ENCODE measurements around the gene TMEM141.

The TMEM141 gene

GRCh38 chr9:136773386-136774044 is 17.6 kb upstream of the TMEM141 start:
- TF ChIP-seq FOXP2 (optimal IDR thresholded peaks at IDR 0.05; ENCODE audit: borderline replicate concordance, extremely low read depth, extremely low read length, insufficient read depth) (no peak), REST (IDR thresholded peaks at IDR 0.05; ENCODE audit: insufficient read depth in 1 of 2, low read depth in 2 of 2, low read length in 2 of 2) (no peak), TAF1 (IDR thresholded peaks at IDR 0.05; ENCODE audit: borderline replicate concordance, insufficient read depth, low read length) (no peak), SIN3A (IDR thresholded peaks at IDR 0.05; ENCODE audit: borderline replicate concordance, insufficient read depth, low read length) (no peak), POLR2AphosphoS5 (IDR thresholded peaks at IDR 0.05; ENCODE audit: low read depth, low read length) (no peak)

GRCh38 chr9:136774416-136775045 is 16.6 kb upstream of the TMEM141 start:
- TF ChIP-seq SIN3A (IDR thresholded peaks at IDR 0.05; ENCODE audit: borderline replicate concordance, insufficient read depth, low read length) (no peak), REST (IDR thresholded peaks at IDR 0.05; ENCODE audit: insufficient read depth in 1 of 2, low read depth in 2 of 2, low read length in 2 of 2) (no peak), POLR2AphosphoS5 (IDR thresholded peaks at IDR 0.05; ENCODE audit: low read depth, low read length) (no peak), TAF1 (IDR thresholded peaks at IDR 0.05; ENCODE audit: borderline replicate concordance, insufficient read depth, low read length) (no peak), FOXP2 (optimal IDR thresholded peaks at IDR 0.05; ENCODE audit: borderline replicate concordance, extremely low read depth, extremely low read length, insufficient read depth) (no peak)

GRCh38 chr9:136775191-136775590 is 16.0 kb upstream of the TMEM141 start:
- TF ChIP-seq SIN3A (IDR thresholded peaks at IDR 0.05; ENCODE audit: borderline replicate concordance, insufficient read depth, low read length) = no peak
- no peak for TF ChIP-seq FOXP2 (optimal IDR thresholded peaks at IDR 0.05; ENCODE audit: borderline replicate concordance, extremely low read depth, extremely low read length, insufficient read depth)
- TF ChIP-seq TAF1 (IDR thresholded peaks at IDR 0.05; ENCODE audit: borderline replicate concordance, insufficient read depth, low read length) = no peak
- TF ChIP-seq REST (IDR thresholded peaks at IDR 0.05; ENCODE audit: insufficient read depth in 1 of 2, low read depth in 2 of 2, low read length in 2 of 2) = no peak
- TF ChIP-seq POLR2AphosphoS5 (IDR thresholded peaks at IDR 0.05; ENCODE audit: low read depth, low read length) = no peak

- TF ChIP-seq SIN3A (IDR thresholded peaks at IDR 0.05; ENCODE audit: borderline replicate concordance, insufficient read depth, low read length) (no peak), TAF1 (IDR thresholded peaks at IDR 0.05; ENCODE audit: borderline replicate concordance, insufficient read depth, low read length) (no peak), FOXP2 (optimal IDR thresholded peaks at IDR 0.05; ENCODE audit: borderline replicate concordance, extremely low read depth, extremely low read length, insufficient read depth) (no peak), REST (IDR thresholded peaks at IDR 0.05; ENCODE audit: insufficient read depth in 1 of 2, low read depth in 2 of 2, low read length in 2 of 2) (no peak), POLR2AphosphoS5 (IDR thresholded peaks at IDR 0.05; ENCODE audit: low read depth, low read length) (no peak)
These were observed 14.2 kb upstream of the TMEM141 start for GRCh38 chr9:136776947-136777346.

Measured in PFSK-1 (cell line).